ENCODE data around the gene MYT1. TPM values are rescaled to one million over a fixed set of nuclear protein-coding genes. Genes with fewer than 3 reads are reported as not detected.

The MYT1 gene
- total RNA-seq, 4 donors from 2014 or later: not detected

DNA sequence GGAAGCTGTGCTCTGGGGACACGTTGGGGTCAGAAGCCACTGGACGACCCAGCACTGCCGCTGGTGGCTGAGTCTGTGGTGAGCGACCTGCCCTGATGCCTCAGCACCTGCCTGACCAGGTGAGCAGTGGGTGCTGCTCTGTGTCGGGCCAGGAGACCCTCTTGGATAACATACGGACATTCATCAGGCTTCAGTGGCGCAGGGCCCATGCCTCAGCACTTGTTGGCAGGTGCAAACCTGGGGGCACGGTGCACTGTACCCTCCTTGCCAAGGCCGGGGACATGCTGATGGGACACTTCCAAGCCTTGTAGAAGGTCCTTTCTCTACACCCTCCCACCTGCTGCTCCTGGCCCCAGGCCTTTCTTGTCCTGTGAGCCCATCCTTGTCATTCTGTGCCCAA, 34.1 kb downstream of the MYT1 start:
- Histone ChIP-seq H3K9me3 (no peaks in the 10 kb centered on the region), H3K4me3 (no peak overlapping the region), H3K27ac (replicated peaks in 1 of 4) (no peak overlapping the region), H3K4me1 (no peaks in the 10 kb centered on the region), H3K36me3 (no peaks in the 10 kb centered on the region), H3K27me3 (peaks cover 0 to 68% (median 3%) of the 10 kb centered on the region in 4 donors)
- TF ChIP-seq CTCF (IDR thresholded peaks at IDR 0.05) (no peak), EP300 (IDR thresholded peaks at IDR 0.05) (no peak), POLR2A (IDR thresholded peaks at IDR 0.05; ENCODE audit: low read depth) (no peak), POLR2AphosphoS5 (IDR thresholded peaks at IDR 0.05) (no peak)
- intact Hi-C loops (cut with DNase I): no loop called here
- WGBS: 84% methylated on average over 6 of the region's 9 CpGs
- DNase-seq (ENCODE audit: extremely low spot score): no peak

DNA sequence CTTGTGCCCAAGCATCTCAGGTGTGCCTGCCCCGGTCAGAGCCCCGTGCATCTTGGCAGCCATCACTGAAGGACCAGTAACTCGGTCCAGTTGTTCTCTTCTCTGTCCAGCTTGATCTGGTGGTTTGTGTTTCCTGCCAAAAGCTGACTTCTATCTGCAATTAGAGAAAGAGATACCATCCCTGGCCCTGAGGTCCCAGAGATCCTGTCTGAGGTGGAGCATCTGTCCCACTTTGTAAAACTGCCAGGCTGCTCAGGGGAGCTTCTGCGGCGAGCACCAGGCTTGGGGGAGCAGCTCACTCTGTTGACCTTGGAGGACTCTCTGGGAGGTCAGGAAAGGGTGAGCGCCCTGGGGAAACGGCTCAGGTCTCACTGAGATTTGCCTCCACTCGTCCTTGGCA, 35.1 kb downstream of the MYT1 start:
- TF ChIP-seq POLR2AphosphoS5 (IDR thresholded peaks at IDR 0.05) (no peak), CTCF (IDR thresholded peaks at IDR 0.05) (no peak), POLR2A (IDR thresholded peaks at IDR 0.05; ENCODE audit: low read depth) (no peak), EP300 (IDR thresholded peaks at IDR 0.05) (no peak)
- Histone ChIP-seq H3K4me3 (no peak overlapping the region), H3K4me1 (no peaks in the 10 kb centered on the region), H3K36me3 (no peaks in the 10 kb centered on the region), H3K9me3 (no peaks in the 10 kb centered on the region), H3K27ac (replicated peaks in 1 of 4) (no peak overlapping the region), H3K27me3 (peaks cover 0 to 63% (median 3%) of the 10 kb centered on the region in 4 donors)
- intact Hi-C loops (cut with DNase I): no loop called here
- DNase-seq (ENCODE audit: extremely low spot score): no peak
- 72% methylated on average over 6 of the region's 8 CpGs for WGBS

- Histone ChIP-seq H3K27me3 (peaks cover 0 to 65% (median 3%) of the 10 kb centered on the region in 4 donors), H3K9me3 (no peaks in the 10 kb centered on the region), H3K36me3 (no peaks in the 10 kb centered on the region), H3K4me1 (no peaks in the 10 kb centered on the region), H3K4me3 (no peak overlapping the region), H3K27ac (replicated peaks in 1 of 4) (no peak overlapping the region)
- no peak for DNase-seq (ENCODE audit: extremely low spot score)
- WGBS: 83% methylated on average over 16 of the region's 16 CpGs
- intact Hi-C loops (cut with DNase I): no loop called here
- TF ChIP-seq POLR2AphosphoS5 (IDR thresholded peaks at IDR 0.05) (no peak), EP300 (IDR thresholded peaks at IDR 0.05) (no peak), CTCF (IDR thresholded peaks at IDR 0.05) (no peak), POLR2A (IDR thresholded peaks at IDR 0.05; ENCODE audit: low read depth) (no peak)
Measured at GRCh38 chr20:64200740-64201139, 36.5 kb downstream of the MYT1 start.

DNA sequence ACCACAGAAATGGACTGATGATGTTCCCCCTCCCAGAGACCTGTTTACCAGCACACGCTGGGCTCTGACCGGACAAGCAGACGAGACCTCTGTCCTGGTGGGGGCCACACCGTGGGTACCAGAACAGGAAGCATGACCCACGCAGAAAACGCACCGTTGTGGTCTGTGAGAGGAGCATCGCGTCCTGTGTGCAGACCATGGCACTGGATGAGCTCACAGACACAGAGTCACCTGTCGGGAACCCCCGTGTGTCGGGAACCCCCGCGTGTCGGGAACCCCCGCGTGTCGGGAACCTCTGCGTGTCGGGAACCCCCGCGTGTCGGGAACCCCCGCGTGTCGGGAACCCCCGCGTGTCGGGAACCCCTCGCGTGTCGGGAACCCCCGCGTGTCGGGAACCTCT, 37.4 kb downstream of the MYT1 start:
- Histone ChIP-seq H3K27ac (replicated peaks in 1 of 4) (no peak overlapping the region), H3K9me3 (no peaks in the 10 kb centered on the region), H3K4me3 (no peak overlapping the region), H3K36me3 (no peaks in the 10 kb centered on the region), H3K4me1 (no peaks in the 10 kb centered on the region), H3K27me3 (peaks cover 0 to 72% (median 3%) of the 10 kb centered on the region in 4 donors)
- DNase-seq (ENCODE audit: extremely low spot score): no peak
- intact Hi-C loops (cut with DNase I): no loop called here
- no peak for TF ChIP-seq CTCF (IDR thresholded peaks at IDR 0.05)
- no peak for TF ChIP-seq POLR2A (IDR thresholded peaks at IDR 0.05; ENCODE audit: low read depth)
- TF ChIP-seq EP300 (IDR thresholded peaks at IDR 0.05): no peak
- no peak for TF ChIP-seq POLR2AphosphoS5 (IDR thresholded peaks at IDR 0.05)
- 85% methylated on average over 12 of the region's 35 CpGs for WGBS
